HepG2 (cell line): Measurements from ENCODE around the gene TEX53. TPM values are rescaled to one million over a fixed set of nuclear protein-coding genes. Genes with fewer than 3 reads are reported as not detected.

ENCODE experiments used
- ATAC-seq: fragments of 200-7000 bp; cut with Tn5 transposase; 3 replicates; pipeline ENCODE4 v1.9.1; 2020; ENCODE audit warnings: mild to moderate bottlenecking, moderate library complexity
- BruUV-seq: library from RNA; stranded (reverse); fragments of 400-500 nt; replicated peaks from 2 replicates; lab custom pipeline; 2021; lab: Mats Ljungman, UMichigan
- CTCF ChIA-PET: fragments of 300-600 bp; formaldehyde crosslinking; extraction: SDS; loops from one replicate; lab custom pipeline; 2021; ENCODE audit warnings: low total read pairs, inconsistent platforms, low intra/inter-chr PET ratio; lab: Yijun Ruan, JAX
- POLR2A ChIA-PET: fragments of 350-600 bp; sonication (Branson Sonifier 250); formaldehyde crosslinking; loops from one replicate; lab custom pipeline; 2020; ENCODE audit warnings: antibody characterized with exemption, inconsistent platforms; lab: Yijun Ruan, JAX
- DNase-seq: peaks from one replicate; pipeline ENCODE4 v3.0.0-alpha.2; 2015; ENCODE audit warnings: low spot score
- FAIRE-seq: peaks from 3 replicates; lab custom pipeline; 2011; peaks lifted over from hg19 to GRCh38; lab: Jason Lieb, UNC
- H2AFZ ChIP-seq: one replicate; pipeline ENCODE4 v1.6.1; 2011; ENCODE audit warnings: low read length, inconsistent platforms
- H3K27ac ChIP-seq: fragments of 300-600 bp; 3 replicates; pipeline ENCODE4 v1.8.0; 2011; ENCODE audit warnings: mixed run types, mild to moderate bottlenecking, mixed read lengths, low read length, inconsistent platforms; ENCODE audit not compliant: insufficient read depth; ENCODE audit errors: extremely low read length
- H3K27me3 ChIP-seq, 2 experiments: fragments of 200-600 bp in 1 of 2; 2 replicates in 1 of 2; 3 replicates in 1 of 2; pipeline versions ENCODE4 v1.6.0 to v1.8.0; 2011; ENCODE audit warnings: low read length in 2 of 2, mild to moderate bottlenecking in 2 of 2, moderate library complexity in 2 of 2, inconsistent platforms in 1 of 2; ENCODE audit not compliant: insufficient read depth in 2 of 2, control insufficient read depth in 1 of 2
- H3K36me3 ChIP-seq, 2 experiments: fragments of 200-600 bp in 1 of 2; replicated peaks in 1 of 2; 2 replicates in 1 of 2; 3 replicates in 1 of 2; pipeline versions ENCODE4 v1.5.1 to v1.8.0; 2011; ENCODE audit warnings: low read length in 2 of 2, inconsistent platforms in 1 of 2; ENCODE audit not compliant: insufficient read depth in 2 of 2, control insufficient read depth in 1 of 2
- H3K4me1 ChIP-seq: 2 replicates; pipeline ENCODE4 v1.5.1; 2012; ENCODE audit warnings: low read length, inconsistent platforms; ENCODE audit not compliant: insufficient read depth
- H3K4me2 ChIP-seq: 2 replicates; pipeline ENCODE4 v1.6.0; 2011; ENCODE audit warnings: low read depth, low read length, inconsistent platforms
- H3K4me3 ChIP-seq, 3 experiments: fragments of 200-600 bp in 1 of 3; sonication (generic), shearing (Covaris generic) in 1 of 3; replicated peaks in 1 of 3; 2 replicates each; pipeline ENCODE4 v1.5.1; 2011 to 2016; ENCODE audit warnings: low read length in 3 of 3, inconsistent platforms in 2 of 3, low read depth in 2 of 3, mild to moderate bottlenecking in 2 of 3, control low read depth in 1 of 3, mixed read lengths in 1 of 3; ENCODE audit not compliant: insufficient read depth in 1 of 3
- H3K79me2 ChIP-seq: one replicate; pipeline ENCODE4 v1.6.1; 2011; ENCODE audit warnings: low read length, inconsistent platforms; ENCODE audit not compliant: insufficient read depth
- H3K9ac ChIP-seq: 2 replicates; pipeline ENCODE4 v1.6.0; 2011; ENCODE audit warnings: mild to moderate bottlenecking, low read depth, low read length, inconsistent platforms; ENCODE audit not compliant: insufficient read depth
- H3K9me3 ChIP-seq: 2 replicates; pipeline ENCODE4 v1.5.1; 2012; ENCODE audit warnings: mild to moderate bottlenecking, low read length
- H4K20me1 ChIP-seq: 2 replicates; pipeline ENCODE4 v1.6.0; 2011; ENCODE audit warnings: inconsistent platforms, mild to moderate bottlenecking, low read length, moderate library complexity; ENCODE audit not compliant: insufficient read depth
- ATF1 ChIP-seq: IDR thresholded peaks from 2 replicates; pipeline ENCODE4 v1.6.1; 2016; ENCODE audit warnings: mild to moderate bottlenecking, control low read depth
- JDP2 ChIP-seq: sonication (generic); formaldehyde crosslinking; IDR thresholded peaks from 2 replicates; pipeline ENCODE4 v1.8.1; 2022; ENCODE audit warnings: missing genetic modification reagents, borderline replicate concordance
- NBN ChIP-seq: fragments of 450-650 bp; conservative IDR thresholded peaks from 2 replicates; pipeline ENCODE4 v1.6.1; 2017
- PCBP1 ChIP-seq: fragments of 200-400 bp; formaldehyde crosslinking; IDR thresholded peaks from 2 replicates; pipeline ENCODE4 v1.6.1; 2017; ENCODE audit warnings: mild to moderate bottlenecking, low read depth, low read length, borderline replicate concordance
- SRSF9 ChIP-seq: fragments of 200-400 bp; formaldehyde crosslinking; IDR thresholded peaks from 2 replicates; pipeline ENCODE4 v1.6.1; 2018; ENCODE audit warnings: borderline replicate concordance, mild to moderate bottlenecking, low read depth, low read length; ENCODE audit not compliant: insufficient read depth, poor library complexity, severe bottlenecking
- TCF12 ChIP-seq, 2 experiments: fragments of 450-650 bp in 1 of 2; sonication (generic) in 1 of 2; formaldehyde crosslinking in 1 of 2; IDR thresholded peaks; 2 replicates each; pipeline versions ENCODE4 v1.6.1 to v1.8.0; 2017 to 2022; ENCODE audit warnings: antibody characterized with exemption in 1 of 2, mild to moderate bottlenecking in 1 of 2, missing genetic modification reagents in 1 of 2, moderate library complexity in 1 of 2
- YEATS2 ChIP-seq: sonication (generic); formaldehyde crosslinking; IDR thresholded peaks from 2 replicates; pipeline ENCODE4 v1.4.0; 2020; ENCODE audit warnings: missing genetic modification reagents, borderline replicate concordance
- ZEB1 ChIP-seq: IDR thresholded peaks from 2 replicates; pipeline ENCODE4 v1.6.1; 2012; ENCODE audit warnings: mild to moderate bottlenecking, low read depth, inconsistent platforms; ENCODE audit not compliant: insufficient replicate concordance
- ZNF180 ChIP-seq: sonication (generic); formaldehyde crosslinking; IDR thresholded peaks from 2 replicates; pipeline ENCODE4 v1.4.0; 2020; ENCODE audit warnings: low read depth, missing genetic modification reagents, borderline replicate concordance
- ZNF484 ChIP-seq: sonication (generic); formaldehyde crosslinking; IDR thresholded peaks from 2 replicates; pipeline ENCODE4 v1.5.1; 2020; ENCODE audit warnings: mild to moderate bottlenecking, low read depth, missing genetic modification reagents, borderline replicate concordance
- ZNF547 ChIP-seq: sonication (generic); formaldehyde crosslinking; IDR thresholded peaks from 2 replicates; pipeline ENCODE4 v1.5.1; 2020; ENCODE audit warnings: mild to moderate bottlenecking, missing genetic modification reagents
- ZSCAN20 ChIP-seq: sonication (generic); formaldehyde crosslinking; IDR thresholded peaks from 2 replicates; pipeline ENCODE4 v1.4.0; 2020; ENCODE audit warnings: missing genetic modification reagents, mild to moderate bottlenecking, borderline replicate concordance
- ZZZ3 ChIP-seq: sonication (generic); formaldehyde crosslinking; IDR thresholded peaks from 2 replicates; pipeline ENCODE4 v1.4.0; 2020; ENCODE audit warnings: missing genetic modification reagents, mild to moderate bottlenecking, borderline replicate concordance
- WGBS: methylation state at CpG from one replicate; pipeline ENCODE4 v1.1.6; 2017; ENCODE audit warnings: low lambda C conversion rate; 5-methylcytosine and 5-hydroxymethylcytosine counted together
- in situ Hi-C: cut with HindIII; loops from 2 replicates; pipeline ENCODE4 v1.10.0; 2017; ENCODE audit warnings: low pct_unique_long_range_greater_than_20kb; ENCODE audit not compliant: extremely low pct_ligation_motif_present
- intact Hi-C: fragments of 100-400 bp; cut with micrococcal nuclease; formaldehyde crosslinking; loops from one replicate; pipeline ENCODE4 v1.10.0; 2022; ENCODE audit not compliant: unreplicated experiment
- polyA plus RNA-seq, 8 experiments: library from polyadenylated mRNA; depleted of rRNA in 3 of 8; stranded (reverse) in 7 of 8; unstranded in 1 of 8; fragments of >200 nt; fragmentation: Illumina TruSeq in 4 of 8; extraction: Trizol in 4 of 8; gene quantifications; 2 replicates each; pipeline versions ENCODE4 v1.2.1 to v1.2.3, GENCODE V29; 2011 to 2016; ENCODE audit warnings: low read depth in 4 of 8, missing spikeins in 1 of 8, mixed read lengths in 1 of 8; ENCODE audit not compliant: insufficient read depth in 1 of 8
- total RNA-seq, 5 experiments: library from RNA; depleted of rRNA; stranded (reverse); fragments of >200 nt; fragmentation: Illumina TruSeq; extraction: Trizol; gene quantifications; 2 replicates each; pipeline ENCODE4 v1.2.3, GENCODE V29; 2016; ENCODE audit warnings: low read depth in 1 of 5
- TF ChIP-seq, protein P1 (sequence below): sonication (generic); formaldehyde crosslinking; conservative IDR thresholded peaks from 2 replicates; pipeline ENCODE4 v1.8.0; 2022; ENCODE audit warnings: low read depth, missing genetic modification reagents
- TF ChIP-seq, protein P2 (sequence below): sonication (generic); formaldehyde crosslinking; IDR thresholded peaks from 2 replicates; pipeline ENCODE4 v1.9.0; 2021; ENCODE audit warnings: missing genetic modification reagents, mild to moderate bottlenecking, borderline replicate concordance
- TF ChIP-seq, protein P3 (sequence below): sonication (generic); formaldehyde crosslinking; IDR thresholded peaks from 2 replicates; pipeline ENCODE4 v1.4.0; 2020; ENCODE audit warnings: missing genetic modification reagents
- TF ChIP-seq, protein P4 (sequence below): sonication (generic); formaldehyde crosslinking; conservative IDR thresholded peaks from 2 replicates; pipeline ENCODE4 v1.4.0; 2020; ENCODE audit warnings: missing genetic modification reagents

Gene TEX53
- total and polyA plus RNA-seq, 2 of the 13 experiments (the other 11 are each of a cell fraction or from before 2014, with no cell fraction given) = not detected

DNA sequence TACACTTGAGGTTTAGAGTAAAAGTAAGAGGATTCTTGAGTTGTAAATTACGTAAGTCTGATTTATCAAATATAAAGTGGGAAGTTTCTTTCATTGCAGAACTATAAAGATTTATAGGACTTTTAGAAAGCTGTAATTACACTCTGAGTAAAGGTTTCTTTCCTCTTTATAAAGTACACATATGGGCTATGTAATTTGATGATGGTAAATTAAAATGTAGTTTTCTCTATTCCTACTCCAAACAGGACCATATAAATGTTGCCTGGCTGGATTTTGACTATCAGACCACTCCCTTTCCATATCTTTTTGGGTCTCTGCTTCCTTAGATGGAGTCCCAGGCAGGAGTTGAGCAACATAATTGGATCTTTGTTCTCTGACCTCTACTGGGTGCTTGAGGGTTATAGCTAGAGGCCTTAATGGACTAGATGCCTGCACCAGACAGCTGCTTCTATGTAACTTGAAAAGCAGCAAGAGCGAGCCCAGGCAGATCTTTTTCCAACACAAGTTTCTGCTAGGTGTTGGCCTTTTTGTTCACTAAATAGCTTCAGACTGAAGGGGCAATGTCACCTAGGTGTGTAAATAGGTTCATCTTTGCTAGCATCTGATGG is 35.7 kb upstream of the TEX53 start:
- H3K9me3 ChIP-seq = no peaks in the 10 kb centered on the region
- no peak overlapping the region for H3K4me2 ChIP-seq
- DNase-seq = no peak
- no peaks in the 10 kb centered on the region for H3K36me3 ChIP-seq
- ChIA-PET POLR2A (no interaction called here), CTCF (no interaction called here)
- intact Hi-C loops (no loop called here), in situ Hi-C loops (no loop called here)
- no peak overlapping the region for H3K27ac ChIP-seq
- no TSS peak for BruUV-seq
- no peaks in the 10 kb centered on the region for H4K20me1 ChIP-seq
- H3K4me1 ChIP-seq = no peaks in the 10 kb centered on the region
- no peaks in the 10 kb centered on the region for H3K79me2 ChIP-seq
- no peak overlapping the region for H3K9ac ChIP-seq
- H3K4me3 ChIP-seq = no peak overlapping the region
- peaks cover 0 to 11% of the 10 kb centered on the region in 2 experiments; a peak in 2 of 5 replicates for H3K27me3 ChIP-seq
- ATAC-seq = no peak
- FAIRE-seq = no peak
- WGBS = 0% methylated on average over 1 of the region's 2 CpGs
- H2AFZ ChIP-seq = no peak overlapping the region
- TF ChIP-seq ZNF547 (CRISPR knock-in tag) (no peak), YEATS2 (no peak), ZNF180 (CRISPR knock-in tag) (no peak), PCBP1 (no peak), ZEB1 (no peak), TCF12 (IDR thresholded peaks at IDR 0.05) (no peak), TCF12 (CRISPR knock-in tag; IDR thresholded peaks at IDR 0.05) (no peak), ZNF484 (no peak), ZSCAN20 (CRISPR knock-in tag) (no peak), ZZZ3 (CRISPR knock-in tag) (no peak), SRSF9 (no peak), JDP2 (CRISPR knock-in tag) (no peak), NBN (no peak), ATF1 (CRISPR knock-in tag) (no peak)
- TF ChIP-seq, protein P1, sequence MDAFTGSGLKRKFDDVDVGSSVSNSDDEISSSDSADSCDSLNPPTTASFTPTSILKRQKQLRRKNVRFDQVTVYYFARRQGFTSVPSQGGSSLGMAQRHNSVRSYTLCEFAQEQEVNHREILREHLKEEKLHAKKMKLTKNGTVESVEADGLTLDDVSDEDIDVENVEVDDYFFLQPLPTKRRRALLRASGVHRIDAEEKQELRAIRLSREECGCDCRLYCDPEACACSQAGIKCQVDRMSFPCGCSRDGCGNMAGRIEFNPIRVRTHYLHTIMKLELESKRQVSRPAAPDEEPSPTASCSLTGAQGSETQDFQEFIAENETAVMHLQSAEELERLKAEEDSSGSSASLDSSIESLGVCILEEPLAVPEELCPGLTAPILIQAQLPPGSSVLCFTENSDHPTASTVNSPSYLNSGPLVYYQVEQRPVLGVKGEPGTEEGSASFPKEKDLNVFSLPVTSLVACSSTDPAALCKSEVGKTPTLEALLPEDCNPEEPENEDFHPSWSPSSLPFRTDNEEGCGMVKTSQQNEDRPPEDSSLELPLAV (CRISPR knock-in tag) = no peak
- TF ChIP-seq, protein P2, sequence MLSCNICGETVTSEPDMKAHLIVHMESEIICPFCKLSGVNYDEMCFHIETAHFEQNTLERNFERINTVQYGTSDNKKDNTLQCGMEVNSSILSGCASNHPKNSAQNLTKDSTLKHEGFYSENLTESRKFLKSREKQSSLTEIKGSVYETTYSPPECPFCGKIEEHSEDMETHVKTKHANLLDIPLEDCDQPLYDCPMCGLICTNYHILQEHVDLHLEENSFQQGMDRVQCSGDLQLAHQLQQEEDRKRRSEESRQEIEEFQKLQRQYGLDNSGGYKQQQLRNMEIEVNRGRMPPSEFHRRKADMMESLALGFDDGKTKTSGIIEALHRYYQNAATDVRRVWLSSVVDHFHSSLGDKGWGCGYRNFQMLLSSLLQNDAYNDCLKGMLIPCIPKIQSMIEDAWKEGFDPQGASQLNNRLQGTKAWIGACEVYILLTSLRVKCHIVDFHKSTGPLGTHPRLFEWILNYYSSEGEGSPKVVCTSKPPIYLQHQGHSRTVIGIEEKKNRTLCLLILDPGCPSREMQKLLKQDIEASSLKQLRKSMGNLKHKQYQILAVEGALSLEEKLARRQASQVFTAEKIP = no peak
- TF ChIP-seq, protein P3, sequence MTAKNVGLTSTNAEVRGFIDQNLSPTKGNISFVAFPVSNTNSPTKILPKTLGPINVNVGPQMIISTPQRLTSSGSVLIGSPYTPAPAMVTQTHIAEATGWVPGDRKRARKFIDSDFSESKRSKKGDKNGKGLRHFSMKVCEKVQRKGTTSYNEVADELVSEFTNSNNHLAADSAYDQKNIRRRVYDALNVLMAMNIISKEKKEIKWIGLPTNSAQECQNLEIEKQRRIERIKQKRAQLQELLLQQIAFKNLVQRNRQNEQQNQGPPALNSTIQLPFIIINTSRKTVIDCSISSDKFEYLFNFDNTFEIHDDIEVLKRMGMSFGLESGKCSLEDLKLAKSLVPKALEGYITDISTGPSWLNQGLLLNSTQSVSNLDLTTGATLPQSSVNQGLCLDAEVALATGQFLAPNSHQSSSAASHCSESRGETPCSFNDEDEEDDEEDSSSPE = no peak
- TF ChIP-seq, protein P4, sequence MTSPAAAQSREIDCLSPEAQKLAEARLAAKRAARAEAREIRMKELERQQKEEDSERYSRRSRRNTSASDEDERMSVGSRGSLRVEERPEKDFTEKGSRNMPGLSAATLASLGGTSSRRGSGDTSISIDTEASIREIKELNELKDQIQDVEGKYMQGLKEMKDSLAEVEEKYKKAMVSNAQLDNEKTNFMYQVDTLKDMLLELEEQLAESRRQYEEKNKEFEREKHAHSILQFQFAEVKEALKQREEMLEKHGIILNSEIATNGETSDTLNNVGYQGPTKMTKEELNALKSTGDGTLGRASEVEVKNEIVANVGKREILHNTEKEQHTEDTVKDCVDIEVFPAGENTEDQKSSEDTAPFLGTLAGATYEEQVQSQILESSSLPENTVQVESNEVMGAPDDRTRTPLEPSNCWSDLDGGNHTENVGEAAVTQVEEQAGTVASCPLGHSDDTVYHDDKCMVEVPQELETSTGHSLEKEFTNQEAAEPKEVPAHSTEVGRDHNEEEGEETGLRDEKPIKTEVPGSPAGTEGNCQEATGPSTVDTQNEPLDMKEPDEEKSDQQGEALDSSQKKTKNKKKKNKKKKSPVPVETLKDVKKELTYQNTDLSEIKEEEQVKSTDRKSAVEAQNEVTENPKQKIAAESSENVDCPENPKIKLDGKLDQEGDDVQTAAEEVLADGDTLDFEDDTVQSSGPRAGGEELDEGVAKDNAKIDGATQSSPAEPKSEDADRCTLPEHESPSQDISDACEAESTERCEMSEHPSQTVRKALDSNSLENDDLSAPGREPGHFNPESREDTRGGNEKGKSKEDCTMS (CRISPR knock-in tag) = no peak
